Upper lobe of left lung (tissue), 6 donors: ENCODE data around the gene MYO18B. TPM values are rescaled to one million over a fixed set of nuclear protein-coding genes. Genes with fewer than 3 reads are reported as not detected.

Source experiments
- ATAC-seq, 2 donors: fragments of 200-7000 bp; cut with Tn5 transposase; one replicate each; pipeline ENCODE4 v1.9.1; 2022; ENCODE audit warnings: mild to moderate bottlenecking in 2 of 2, moderate library complexity in 2 of 2; ENCODE audit not compliant: low FRiP score in 2 of 2
- DNase-seq, 2 donors: peaks; one replicate each; pipeline ENCODE4 v3.0.0-alpha.2; 2019 to 2020
- H3K27ac ChIP-seq, 4 donors: fragments of 200-600 bp; sonication (generic); one replicate each; pipeline ENCODE4 v1.5.1; 2016 to 2019
- H3K27me3 ChIP-seq, 4 donors: fragments of 200-600 bp; sonication (generic); one replicate each; pipeline ENCODE4 v1.5.1; 2017 to 2019
- H3K36me3 ChIP-seq, 4 donors: fragments of 200-600 bp; sonication (generic); one replicate each; pipeline ENCODE4 v1.5.1; 2016 to 2019
- H3K4me1 ChIP-seq, 4 donors: fragments of 200-600 bp; sonication (generic); one replicate each; pipeline ENCODE4 v1.5.1; 2018 to 2019
- H3K4me3 ChIP-seq, 4 donors: fragments of 200-600 bp; sonication (generic); one replicate each; pipeline ENCODE4 v1.5.1; 2017 to 2019; ENCODE audit warnings: mild to moderate bottlenecking in 2 of 4, moderate library complexity in 1 of 4
- H3K9me3 ChIP-seq, 4 donors: fragments of 200-600 bp; sonication (generic); one replicate each; pipeline ENCODE4 v1.5.1; 2018 to 2019
- CTCF ChIP-seq, 6 experiments: fragments of 450-650 bp in 4 of 6; fragments of 200-600 bp in 2 of 6; sonication (generic) in 2 of 6; IDR thresholded peaks; one replicate each; pipeline ENCODE4 v1.5.1; 2016 to 2019; ENCODE audit warnings: antibody characterized with exemption in 6 of 6
- EP300 ChIP-seq, 4 donors: sonication (generic); formaldehyde crosslinking; IDR thresholded peaks; one replicate each; pipeline ENCODE4 v1.5.1; 2017; ENCODE audit warnings: antibody characterized with exemption in 4 of 4, control low read depth in 2 of 4
- POLR2A ChIP-seq, 4 donors: fragments of 450-650 bp; IDR thresholded peaks; one replicate each; pipeline ENCODE4 v1.5.1; 2016 to 2017; ENCODE audit warnings: antibody characterized with exemption in 4 of 4, mild to moderate bottlenecking in 2 of 4
- POLR2AphosphoS5 ChIP-seq, 2 donors: sonication (generic); formaldehyde crosslinking; IDR thresholded peaks; one replicate each; pipeline ENCODE4 v1.5.1; 2017; ENCODE audit warnings: antibody characterized with exemption in 2 of 2
- whole genome bisulfite sequencing, 2 donors: methylation state at CpG; one replicate each; pipeline ENCODE4 v1.1.5; 2017 to 2018; 5-methylcytosine and 5-hydroxymethylcytosine counted together
- total RNA-seq, 6 donors: library from RNA; depleted of rRNA in 4 of 6; stranded (reverse); fragments of >200 nt in 4 of 6; gene quantifications; one replicate each; pipeline versions ENCODE4 v1.1.0 to v1.2.1, GENCODE V29; 2016 to 2021
- donor health status: DM: no; HTN: no; CAD: no; lungs with moderate emphysema.
- donor health status: DM: no; HTN: yes; CAD: no; lungs with severe emphysema.

MYO18B gene
- total RNA-seq, 6 donors from 2014 or later: 0.09 to 1.3 (median 0.17) TPM; not detected in 3

DNA sequence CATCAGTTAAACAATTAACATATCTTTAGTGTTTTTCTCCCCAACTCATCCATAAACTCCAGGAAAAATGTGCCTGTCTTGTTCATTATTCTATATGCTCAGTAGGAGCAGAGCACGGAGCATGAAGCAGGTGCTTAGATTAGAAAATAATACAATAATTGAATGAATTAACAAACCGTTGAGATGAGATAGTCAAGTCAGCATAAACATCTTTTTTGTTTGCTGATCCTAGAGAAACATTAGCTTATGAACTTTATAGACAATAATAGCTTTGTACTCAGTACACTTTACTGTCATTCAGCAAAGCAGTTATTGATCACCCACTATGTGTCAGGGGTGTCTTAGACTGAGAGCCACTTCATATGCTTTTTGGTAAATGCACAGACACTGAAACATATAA, 322.1 kb downstream of the MYO18B start:
- no peak overlapping the region for H3K27ac ChIP-seq
- no peak for TF ChIP-seq CTCF (IDR thresholded peaks at IDR 0.05)
- no peak for TF ChIP-seq POLR2A (IDR thresholded peaks at IDR 0.05)
- no peak for TF ChIP-seq EP300 (IDR thresholded peaks at IDR 0.05)
- no peak for TF ChIP-seq POLR2AphosphoS5 (IDR thresholded peaks at IDR 0.05)
- H3K27me3 ChIP-seq: no peaks in the 10 kb centered on the region
- no peaks in the 10 kb centered on the region for H3K9me3 ChIP-seq
- no peaks in the 10 kb centered on the region for H3K36me3 ChIP-seq
- no peak overlapping the region for H3K4me3 ChIP-seq
- H3K4me1 ChIP-seq: no peaks in the 10 kb centered on the region
- ATAC-seq (no peak), DNase-seq (no peak)
- WGBS, 2 donors: 78 to 80% methylated on average over 2 of the region's 2 CpGs

- no peaks in the 10 kb centered on the region for H3K9me3 ChIP-seq
- WGBS, 2 donors: 40 to 60% methylated on average over 2 of the region's 2 CpGs
- ATAC-seq: no peak
- no peaks in the 10 kb centered on the region for H3K36me3 ChIP-seq
- H3K4me1 ChIP-seq: no peaks in the 10 kb centered on the region
- H3K4me3 ChIP-seq: no peak overlapping the region
- H3K27me3 ChIP-seq: no peaks in the 10 kb centered on the region
- DNase-seq: no peak
- H3K27ac ChIP-seq: no peak overlapping the region
- no peak for TF ChIP-seq POLR2A (IDR thresholded peaks at IDR 0.05)
- no peak for TF ChIP-seq EP300 (IDR thresholded peaks at IDR 0.05)
- no peak for TF ChIP-seq CTCF (IDR thresholded peaks at IDR 0.05)
- no peak for TF ChIP-seq POLR2AphosphoS5 (IDR thresholded peaks at IDR 0.05)
Measured at GRCh38 chr22:26065847-26066246, 323.9 kb downstream of the MYO18B start.

- DNase-seq (no peak), ATAC-seq (no peak)
- no peaks in the 10 kb centered on the region for H3K27me3 ChIP-seq
Measured at GRCh38 chr22:26066534-26066933, 324.5 kb downstream of the MYO18B start.

DNA sequence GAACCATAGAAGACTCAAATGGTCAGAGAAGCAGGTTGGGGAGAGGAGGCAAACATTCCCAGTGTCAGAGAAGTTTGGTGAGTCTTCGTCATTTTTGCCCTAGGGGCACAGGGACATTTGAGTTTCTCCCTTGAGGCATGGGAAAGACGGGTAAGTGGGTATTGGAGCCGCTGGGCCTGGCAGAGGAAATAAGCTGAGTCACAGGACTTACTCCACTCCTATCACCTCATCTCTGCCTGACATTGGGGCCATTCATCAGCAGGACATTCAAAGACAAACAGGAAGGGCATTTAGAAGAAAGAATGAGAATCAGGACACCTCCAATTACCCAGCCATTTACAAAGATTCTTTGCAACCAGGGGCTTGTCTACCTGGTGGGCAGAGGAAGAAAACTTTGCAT, 326.6 kb downstream of the MYO18B start:
- no peak overlapping the region for H3K27ac ChIP-seq
- H3K27me3 ChIP-seq: no peaks in the 10 kb centered on the region
- H3K9me3 ChIP-seq: no peaks in the 10 kb centered on the region
- ATAC-seq: no peak
- H3K4me1 ChIP-seq: no peaks in the 10 kb centered on the region
- TF ChIP-seq CTCF (IDR thresholded peaks at IDR 0.05) (no peak), EP300 (IDR thresholded peaks at IDR 0.05) (no peak), POLR2AphosphoS5 (IDR thresholded peaks at IDR 0.05) (no peak), POLR2A (IDR thresholded peaks at IDR 0.05) (no peak)
- no peak overlapping the region for H3K4me3 ChIP-seq
- H3K36me3 ChIP-seq: no peaks in the 10 kb centered on the region
- 18 to 32% methylated on average over 3 of the region's 3 CpGs for WGBS, 2 donors
- DNase-seq: no peak

More at GRCh38 chr22:26066534-26066933, 324.5 kb downstream of the MYO18B start:
- Histone ChIP-seq H3K4me1 (no peaks in the 10 kb centered on the region), H3K4me3 (no peak overlapping the region), H3K9me3 (no peaks in the 10 kb centered on the region), H3K27ac (no peak overlapping the region), H3K36me3 (no peaks in the 10 kb centered on the region)
- WGBS, 2 donors: 8 to 10% methylated on average over 6 of the region's 6 CpGs
- TF ChIP-seq POLR2AphosphoS5 (IDR thresholded peaks at IDR 0.05): no peak
- TF ChIP-seq EP300 (IDR thresholded peaks at IDR 0.05): no peak
- TF ChIP-seq POLR2A (IDR thresholded peaks at IDR 0.05): no peak
- TF ChIP-seq CTCF (IDR thresholded peaks at IDR 0.05): no peak

- H3K27me3 ChIP-seq: no peaks in the 10 kb centered on the region
- DNase-seq (no peak), ATAC-seq (no peak)
- no peaks in the 10 kb centered on the region for H3K4me1 ChIP-seq
- WGBS, 2 donors: 73 to 75% methylated on average over 3 of the region's 3 CpGs
- H3K27ac ChIP-seq: no peak overlapping the region
- no peaks in the 10 kb centered on the region for H3K9me3 ChIP-seq
- no peak overlapping the region for H3K4me3 ChIP-seq
- H3K36me3 ChIP-seq: no peaks in the 10 kb centered on the region
- TF ChIP-seq EP300 (IDR thresholded peaks at IDR 0.05) (no peak), CTCF (IDR thresholded peaks at IDR 0.05) (no peak), POLR2AphosphoS5 (IDR thresholded peaks at IDR 0.05) (no peak), POLR2A (IDR thresholded peaks at IDR 0.05) (no peak)
Measured at GRCh38 chr22:26072621-26073020, 330.6 kb downstream of the MYO18B start.
